GF-D8 (cell line): ENCODE results near the gene PPP3CA.
A peak's percentile ranks its signal among the peaks of the same experiment; 100 is the strongest.
"Not testable (repeated sequence)": the region's sequence is repeated elsewhere in the genome, so short reads cannot be mapped to it uniquely, and the experiment has no call there.

Experiments used
- DNase-seq: peaks from one replicate; lab custom pipeline; 2025; lab: John Stamatoyannopoulos, UW

Gene PPP3CA

GRCh38 chr4:101101072-101101471, 246.3 kb downstream of the PPP3CA start:
- no peak for DNase-seq

DNA sequence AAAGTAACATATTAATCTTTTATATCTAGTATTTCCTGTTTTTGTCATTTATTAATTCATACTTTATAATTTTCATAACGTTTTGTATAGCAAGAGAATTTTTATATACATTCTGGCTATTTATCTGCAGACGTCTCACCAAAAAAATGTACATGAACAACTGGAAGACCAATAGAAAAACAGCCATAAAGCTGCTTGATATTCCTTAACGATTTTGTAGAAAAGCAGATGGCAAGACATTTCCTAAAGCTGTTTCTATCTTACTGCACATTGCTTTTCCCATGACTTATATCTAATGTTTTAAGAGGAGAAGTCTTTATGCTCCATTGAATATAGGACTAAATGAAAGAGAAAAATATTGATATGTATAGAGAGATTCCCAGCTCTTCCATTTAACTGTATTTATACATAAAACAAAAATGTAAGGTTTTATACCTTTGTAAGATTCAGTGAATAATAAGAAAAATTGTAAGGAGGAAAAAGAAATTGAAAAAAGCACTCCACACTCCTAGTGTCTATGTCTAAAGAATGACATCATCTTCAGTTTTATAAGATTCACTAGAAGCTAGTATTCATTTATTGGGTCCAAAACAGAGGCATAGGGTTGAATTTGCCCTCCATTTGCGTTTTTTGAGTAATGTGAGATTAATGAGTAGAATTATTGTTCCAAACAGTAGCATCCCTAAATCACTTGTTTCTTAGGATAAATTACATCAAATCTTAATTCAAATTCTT, 248.5 kb downstream of the PPP3CA start:
- DNase-seq = no peak

GRCh38 chr4:101092609-101093008, 254.7 kb downstream of the PPP3CA start:
- not testable (repeated sequence) for DNase-seq

DNA sequence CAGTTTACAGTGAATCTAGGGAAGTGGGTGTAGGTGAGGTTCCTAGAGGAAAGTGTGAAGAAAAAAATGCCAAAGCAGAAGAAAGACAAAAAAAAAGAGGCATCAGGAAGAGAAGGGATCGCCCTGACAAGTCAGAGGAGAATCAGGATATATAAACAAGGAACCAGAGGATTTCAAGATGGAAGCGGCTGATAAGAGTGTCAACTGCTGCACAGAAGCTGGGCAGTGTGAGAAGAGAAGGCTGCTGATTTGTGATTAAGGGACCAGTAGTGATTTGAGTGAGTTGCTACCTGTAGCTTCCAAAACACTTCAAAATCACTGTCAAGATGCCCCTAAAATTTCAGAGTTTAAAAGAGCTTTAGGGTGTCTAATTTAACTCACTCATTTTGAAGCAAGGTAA, 258.2 kb downstream of the PPP3CA start:
- DNase-seq = no peak

GRCh38 chr4:101086801-101087586, 260.3 kb downstream of the PPP3CA start:
- no peak for DNase-seq

DNA sequence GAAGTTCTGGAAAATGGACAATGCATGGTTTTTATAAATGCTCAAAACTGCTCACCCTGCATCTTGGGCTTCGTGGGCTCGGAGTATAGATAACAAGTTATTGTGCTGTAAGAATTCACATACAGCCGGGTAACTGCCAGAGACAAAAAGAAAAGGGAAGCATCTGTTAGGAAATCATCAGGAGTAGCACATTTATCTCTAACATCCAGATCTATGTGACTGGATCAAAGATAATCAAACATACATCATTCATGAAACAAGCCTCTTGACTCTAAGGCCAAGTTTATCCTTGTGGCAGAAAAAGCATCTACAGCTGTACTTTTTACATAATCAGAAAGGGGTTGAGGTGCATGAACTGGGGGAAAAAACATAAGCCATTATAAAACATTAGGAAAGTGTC, 264.2 kb downstream of the PPP3CA start:
- DNase-seq = no peak

- DNase-seq = no peak
Observed at GRCh38 chr4:101081695-101082369, 265.5 kb downstream of the PPP3CA start.

GRCh38 chr4:101081166-101081565, 266.2 kb downstream of the PPP3CA start:
- no peak for DNase-seq

GRCh38 chr4:101078950-101079349, 268.4 kb downstream of the PPP3CA start:
- DNase-seq = no peak

DNA sequence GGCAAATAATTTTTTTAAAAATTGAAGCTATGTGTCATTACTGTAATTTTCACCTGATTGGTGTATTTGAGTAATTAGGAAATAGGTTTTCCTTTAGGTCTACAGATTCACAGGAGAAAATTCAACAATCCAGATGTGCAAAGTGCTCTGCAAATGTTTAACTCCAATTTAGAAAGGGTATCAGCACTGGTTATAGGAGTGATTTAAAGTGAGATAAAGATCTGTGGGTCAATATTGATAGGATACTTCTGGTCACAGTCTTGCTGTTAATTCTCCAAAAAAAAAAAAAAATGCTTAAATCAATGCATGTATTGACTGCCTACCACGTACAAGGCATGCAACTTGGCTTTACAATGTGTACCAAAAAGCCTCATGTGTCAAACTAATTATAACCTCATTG, 271.3 kb downstream of the PPP3CA start:
- no peak for DNase-seq

GRCh38 chr4:101075536-101075935, 271.8 kb downstream of the PPP3CA start:
- peak; percentile 47 for DNase-seq

GRCh38 chr4:101074326-101074725, 273.0 kb downstream of the PPP3CA start:
- DNase-seq = no peak

GRCh38 chr4:101071241-101071640, 276.1 kb downstream of the PPP3CA start:
- no peak for DNase-seq

GRCh38 chr4:101068115-101068514, 279.2 kb downstream of the PPP3CA start:
- DNase-seq = no peak

GRCh38 chr4:101067383-101067782, 279.9 kb downstream of the PPP3CA start:
- no peak for DNase-seq

GRCh38 chr4:101066626-101067170, 280.6 kb downstream of the PPP3CA start:
- DNase-seq = no peak

GRCh38 chr4:101065935-101066485, 281.3 kb downstream of the PPP3CA start:
- no peak for DNase-seq

- peak; percentile 46 for DNase-seq
Observed at GRCh38 chr4:101065346-101065745, 282.0 kb downstream of the PPP3CA start.

GRCh38 chr4:101064541-101065180, 282.7 kb downstream of the PPP3CA start:
- no peak for DNase-seq

- no peak for DNase-seq
Observed at GRCh38 chr4:101055392-101055791, 291.9 kb downstream of the PPP3CA start.

- no peak for DNase-seq
Observed at GRCh38 chr4:101050837-101051205, 296.5 kb downstream of the PPP3CA start.
